GM23338 (cell line): ENCODE data around the gene GRB14. TPM values are rescaled to one million over a fixed set of nuclear protein-coding genes. Genes with fewer than 3 reads are reported as not detected.

Source experiments
- ATAC-seq: fragments of 200-7000 bp; cut with Tn5 transposase; 3 replicates; pipeline ENCODE4 v1.9.1; 2020
- DNase-seq: peaks from one replicate; pipeline ENCODE4 v3.0.0-alpha.2; 2015; ENCODE audit warnings: low spot score
- H2AFZ ChIP-seq: fragments of 200-600 bp; sonication (generic); 2 replicates; pipeline ENCODE4 v1.8.0; 2016; ENCODE audit warnings: antibody characterized with exemption, mild to moderate bottlenecking, moderate library complexity
- H3F3A ChIP-seq: fragments of 200-600 bp; sonication (generic); replicated peaks from 2 replicates; pipeline ENCODE4 v1.8.0; 2017; ENCODE audit warnings: antibody characterized with exemption, mixed run types, low read depth
- H3K27ac ChIP-seq: fragments of 200-600 bp; sonication (generic); 2 replicates; pipeline ENCODE4 v1.6.1; 2016; ENCODE audit warnings: low read depth
- H3K27me3 ChIP-seq: fragments of 200-600 bp; sonication (generic); 2 replicates; pipeline ENCODE4 v1.8.0; 2016; ENCODE audit warnings: mild to moderate bottlenecking, mixed run types, moderate library complexity; ENCODE audit not compliant: insufficient read depth
- H3K36me3 ChIP-seq: fragments of 200-600 bp; sonication (generic); 2 replicates; pipeline ENCODE4 v1.8.0; 2016; ENCODE audit warnings: mild to moderate bottlenecking; ENCODE audit not compliant: insufficient read depth
- H3K4me1 ChIP-seq: fragments of 200-600 bp; sonication (generic); 2 replicates; pipeline ENCODE4 v1.8.0; 2016; ENCODE audit warnings: mild to moderate bottlenecking, moderate library complexity; ENCODE audit not compliant: insufficient read depth
- H3K4me2 ChIP-seq: fragments of 200-600 bp; sonication (generic); 2 replicates; pipeline ENCODE4 v1.7.1; 2017; ENCODE audit warnings: mixed run types
- H3K4me3 ChIP-seq: fragments of 200-600 bp; sonication (generic); 2 replicates; pipeline ENCODE4 v1.6.1; 2016; ENCODE audit warnings: mixed run types
- H3K79me2 ChIP-seq: fragments of 200-600 bp; sonication (generic); replicated peaks from 2 replicates; pipeline ENCODE4 v1.8.0; 2017; ENCODE audit warnings: mild to moderate bottlenecking; ENCODE audit not compliant: insufficient read depth
- H3K9me2 ChIP-seq: fragments of 200-600 bp; sonication (generic); 2 replicates; pipeline ENCODE4 v1.8.0; 2017; ENCODE audit not compliant: insufficient read depth
- H4K20me1 ChIP-seq: fragments of 200-600 bp; sonication (generic); replicated peaks from 2 replicates; pipeline ENCODE4 v1.8.0; 2017; ENCODE audit warnings: mild to moderate bottlenecking; ENCODE audit not compliant: insufficient read depth
- H3K27ac Mint-ChIP-seq: 2 replicates; pipeline ENCODE4 v1.8.0; 2020; ENCODE audit warnings: inconsistent platforms, mild to moderate bottlenecking, moderate library complexity, mixed read lengths
- H3K27me3 Mint-ChIP-seq: 3 replicates; pipeline ENCODE4 v1.8.0; 2022; ENCODE audit warnings: low read depth, mild to moderate bottlenecking, moderate library complexity, mixed read lengths, inconsistent platforms; ENCODE audit not compliant: insufficient read depth, poor library complexity
- H3K36me3 Mint-ChIP-seq: 3 replicates; pipeline ENCODE4 v1.8.0; 2021; ENCODE audit warnings: low read depth, mild to moderate bottlenecking, inconsistent platforms, moderate library complexity, mixed read lengths
- H3K4me1 Mint-ChIP-seq: 3 replicates; pipeline ENCODE4 v1.8.0; 2020; ENCODE audit warnings: mild to moderate bottlenecking, inconsistent platforms, mixed read lengths
- H3K4me3 Mint-ChIP-seq: 3 replicates; pipeline ENCODE4 v1.8.0; 2021; ENCODE audit warnings: moderate library complexity, mild to moderate bottlenecking, inconsistent platforms, mixed read lengths
- H3K9me3 Mint-ChIP-seq: 3 replicates; pipeline ENCODE4 v1.8.0; 2020; ENCODE audit warnings: moderate library complexity, mild to moderate bottlenecking, inconsistent platforms, mixed read lengths
- CREB1 ChIP-seq: fragments of 250-450 bp; sonication (Bioruptor Pico); IDR thresholded peaks from 2 replicates; pipeline ENCODE4 v1.5.0; 2020; ENCODE audit warnings: low read depth, mild to moderate bottlenecking, moderate library complexity
- CTCF ChIP-seq, 2 experiments: fragments of 200-600 bp in 1 of 2; sonication (generic) in 1 of 2; conservative IDR thresholded peaks; 2 replicates each; pipeline versions ENCODE4 v1.5.1 to v1.6.1; 2016 to 2017; ENCODE audit warnings: antibody characterized with exemption in 2 of 2, low read depth in 2 of 2, mild to moderate bottlenecking in 2 of 2, moderate library complexity in 1 of 2
- EZH2 ChIP-seq: fragments of 200-600 bp; sonication (generic); IDR thresholded peaks from one replicate; pipeline ENCODE4 v1.8.0; 2017; ENCODE audit warnings: antibody characterized with exemption, mild to moderate bottlenecking, low read depth; ENCODE audit not compliant: unreplicated experiment
- EZH2phosphoT487 ChIP-seq: fragments of 200-600 bp; sonication (generic); IDR thresholded peaks from one replicate; pipeline ENCODE4 v1.8.1; 2018; ENCODE audit warnings: antibody characterized with exemption; ENCODE audit not compliant: unreplicated experiment
- NANOG ChIP-seq: IDR thresholded peaks from 2 replicates; pipeline ENCODE4 v1.6.1; 2016; ENCODE audit warnings: antibody characterized with exemption, borderline replicate concordance
- POLR2AphosphoS5 ChIP-seq: IDR thresholded peaks from 2 replicates; pipeline ENCODE4 v1.6.1; 2016; ENCODE audit warnings: antibody characterized with exemption, low read depth
- STAT1 ChIP-seq: IDR thresholded peaks from one replicate; pipeline ENCODE4 v1.6.1; 2016; ENCODE audit warnings: antibody characterized with exemption; ENCODE audit not compliant: unreplicated experiment
- ZNF114 ChIP-seq: fragments of 250-450 bp; sonication (Bioruptor Pico); IDR thresholded peaks from 2 replicates; pipeline ENCODE4 v1.5.0; 2020; ENCODE audit warnings: mild to moderate bottlenecking, moderate library complexity
- ZNF331 ChIP-seq: fragments of 250-450 bp; sonication (Bioruptor Pico); IDR thresholded peaks from 2 replicates; pipeline ENCODE4 v1.5.0; 2020; ENCODE audit warnings: low read depth, mild to moderate bottlenecking, moderate library complexity
- polyA plus RNA-seq: library from polyadenylated mRNA; unstranded; fragments of >200 nt; fragmentation: Nextera tagmentation; extraction: Ambion mirVana; gene quantifications from 2 replicates; pipeline ENCODE4 v1.2.1, GENCODE V29; 2016
- total RNA-seq: library from RNA; depleted of rRNA; stranded (reverse); fragments of >200 nt; shearing (Covaris generic); gene quantifications from 2 replicates; pipeline ENCODE4 v1.2.3, GENCODE V29; 2014
- TF ChIP-seq, protein P1 (sequence below): fragments of 250-450 bp; sonication (Bioruptor Pico); IDR thresholded peaks from 2 replicates; pipeline ENCODE4 v1.5.0; 2020; ENCODE audit warnings: mild to moderate bottlenecking, moderate library complexity
- TF ChIP-seq, protein P2 (sequence below): IDR thresholded peaks from 2 replicates; pipeline ENCODE4 v1.6.1; 2016; ENCODE audit warnings: antibody characterized with exemption
- TF ChIP-seq, protein P3 (sequence below): IDR thresholded peaks from one replicate; pipeline ENCODE4 v1.6.1; 2018; ENCODE audit warnings: antibody characterized with exemption; ENCODE audit not compliant: unreplicated experiment

Gene GRB14
- total and polyA plus RNA-seq, 2 experiments from 2014 or later: 16.0 to 28.9 TPM

DNA sequence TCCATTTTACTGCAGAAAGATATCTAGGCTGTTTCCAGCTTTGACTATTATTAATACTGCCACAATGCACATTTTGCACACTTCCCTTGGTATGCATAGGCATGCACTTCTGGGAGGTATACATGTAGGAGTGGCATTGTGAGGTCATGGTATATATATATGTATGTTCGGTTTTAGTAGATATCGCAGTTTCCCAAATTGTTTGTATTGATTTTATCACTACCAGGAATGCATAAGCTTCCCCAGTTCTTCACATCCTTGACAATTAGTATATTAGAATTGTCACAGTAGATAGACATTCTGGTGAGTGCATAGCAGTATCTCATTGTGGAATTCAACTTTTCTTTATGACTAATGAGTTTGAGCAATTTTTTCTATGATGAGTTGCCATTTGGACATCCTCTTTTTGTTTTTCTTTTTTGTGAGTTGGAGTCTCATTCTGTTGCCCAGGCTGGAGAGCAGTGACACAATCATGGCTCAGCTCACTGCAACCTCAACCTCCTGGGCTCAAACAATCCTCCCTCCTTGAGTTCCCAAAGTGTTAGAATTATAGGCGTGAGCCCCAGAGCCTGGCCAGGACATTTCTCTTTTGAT lies 4.2 kb upstream of the GRB14 start:
- H3K4me3 Mint-ChIP-seq: no peak overlapping the region
- H3K9me3 Mint-ChIP-seq: no peaks in the 10 kb centered on the region
- H3K4me2 ChIP-seq: no peak overlapping the region
- peaks cover 25% of the 10 kb centered on the region for H3K4me1 ChIP-seq
- TF ChIP-seq, protein P1, sequence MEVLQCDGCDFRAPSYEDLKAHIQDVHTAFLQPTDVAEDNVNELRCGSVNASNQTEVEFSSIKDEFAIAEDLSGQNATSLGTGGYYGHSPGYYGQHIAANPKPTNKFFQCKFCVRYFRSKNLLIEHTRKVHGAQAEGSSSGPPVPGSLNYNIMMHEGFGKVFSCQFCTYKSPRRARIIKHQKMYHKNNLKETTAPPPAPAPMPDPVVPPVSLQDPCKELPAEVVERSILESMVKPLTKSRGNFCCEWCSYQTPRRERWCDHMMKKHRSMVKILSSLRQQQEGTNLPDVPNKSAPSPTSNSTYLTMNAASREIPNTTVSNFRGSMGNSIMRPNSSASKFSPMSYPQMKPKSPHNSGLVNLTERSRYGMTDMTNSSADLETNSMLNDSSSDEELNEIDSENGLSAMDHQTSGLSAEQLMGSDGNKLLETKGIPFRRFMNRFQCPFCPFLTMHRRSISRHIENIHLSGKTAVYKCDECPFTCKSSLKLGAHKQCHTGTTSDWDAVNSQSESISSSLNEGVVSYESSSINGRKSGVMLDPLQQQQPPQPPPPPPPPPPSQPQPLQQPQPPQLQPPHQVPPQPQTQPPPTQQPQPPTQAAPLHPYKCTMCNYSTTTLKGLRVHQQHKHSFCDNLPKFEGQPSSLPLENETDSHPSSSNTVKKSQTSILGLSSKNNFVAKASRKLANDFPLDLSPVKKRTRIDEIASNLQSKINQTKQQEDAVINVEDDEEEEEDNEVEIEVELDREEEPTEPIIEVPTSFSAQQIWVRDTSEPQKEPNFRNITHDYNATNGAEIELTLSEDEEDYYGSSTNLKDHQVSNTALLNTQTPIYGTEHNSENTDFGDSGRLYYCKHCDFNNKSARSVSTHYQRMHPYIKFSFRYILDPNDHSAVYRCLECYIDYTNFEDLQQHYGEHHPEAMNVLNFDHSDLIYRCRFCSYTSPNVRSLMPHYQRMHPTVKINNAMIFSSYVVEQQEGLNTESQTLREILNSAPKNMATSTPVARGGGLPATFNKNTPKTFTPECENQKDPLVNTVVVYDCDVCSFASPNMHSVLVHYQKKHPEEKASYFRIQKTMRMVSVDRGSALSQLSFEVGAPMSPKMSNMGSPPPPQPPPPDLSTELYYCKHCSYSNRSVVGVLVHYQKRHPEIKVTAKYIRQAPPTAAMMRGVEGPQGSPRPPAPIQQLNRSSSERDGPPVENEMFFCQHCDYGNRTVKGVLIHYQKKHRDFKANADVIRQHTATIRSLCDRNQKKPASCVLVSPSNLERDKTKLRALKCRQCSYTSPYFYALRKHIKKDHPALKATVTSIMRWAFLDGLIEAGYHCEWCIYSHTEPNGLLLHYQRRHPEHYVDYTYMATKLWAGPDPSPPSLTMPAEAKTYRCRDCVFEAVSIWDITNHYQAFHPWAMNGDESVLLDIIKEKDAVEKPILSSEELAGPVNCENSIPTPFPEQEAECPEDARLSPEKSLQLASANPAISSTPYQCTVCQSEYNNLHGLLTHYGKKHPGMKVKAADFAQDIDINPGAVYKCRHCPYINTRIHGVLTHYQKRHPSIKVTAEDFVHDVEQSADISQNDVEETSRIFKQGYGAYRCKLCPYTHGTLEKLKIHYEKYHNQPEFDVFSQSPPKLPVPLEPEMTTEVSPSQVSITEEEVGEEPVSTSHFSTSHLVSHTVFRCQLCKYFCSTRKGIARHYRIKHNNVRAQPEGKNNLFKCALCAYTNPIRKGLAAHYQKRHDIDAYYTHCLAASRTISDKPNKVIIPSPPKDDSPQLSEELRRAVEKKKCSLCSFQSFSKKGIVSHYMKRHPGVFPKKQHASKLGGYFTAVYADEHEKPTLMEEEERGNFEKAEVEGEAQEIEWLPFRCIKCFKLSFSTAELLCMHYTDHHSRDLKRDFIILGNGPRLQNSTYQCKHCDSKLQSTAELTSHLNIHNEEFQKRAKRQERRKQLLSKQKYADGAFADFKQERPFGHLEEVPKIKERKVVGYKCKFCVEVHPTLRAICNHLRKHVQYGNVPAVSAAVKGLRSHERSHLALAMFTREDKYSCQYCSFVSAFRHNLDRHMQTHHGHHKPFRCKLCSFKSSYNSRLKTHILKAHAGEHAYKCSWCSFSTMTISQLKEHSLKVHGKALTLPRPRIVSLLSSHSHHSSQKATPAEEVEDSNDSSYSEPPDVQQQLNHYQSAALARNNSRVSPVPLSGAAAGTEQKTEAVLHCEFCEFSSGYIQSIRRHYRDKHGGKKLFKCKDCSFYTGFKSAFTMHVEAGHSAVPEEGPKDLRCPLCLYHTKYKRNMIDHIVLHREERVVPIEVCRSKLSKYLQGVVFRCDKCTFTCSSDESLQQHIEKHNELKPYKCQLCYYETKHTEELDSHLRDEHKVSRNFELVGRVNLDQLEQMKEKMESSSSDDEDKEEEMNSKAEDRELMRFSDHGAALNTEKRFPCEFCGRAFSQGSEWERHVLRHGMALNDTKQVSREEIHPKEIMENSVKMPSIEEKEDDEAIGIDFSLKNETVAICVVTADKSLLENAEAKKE (CRISPR knock-in tag): no peak
- TF ChIP-seq ZNF114 (CRISPR knock-in tag) (no peak), ZNF331 (CRISPR knock-in tag) (no peak), CTCF (conservative IDR thresholded peaks at IDR 0.05; ENCODE audit: low read depth in 2 of 2) (no peak), EZH2 (no peak), CREB1 (CRISPR knock-in tag) (no peak), STAT1 (no peak), NANOG (no peak), POLR2AphosphoS5 (no peak), EZH2phosphoT487 (no peak)
- TF ChIP-seq, protein P2, sequence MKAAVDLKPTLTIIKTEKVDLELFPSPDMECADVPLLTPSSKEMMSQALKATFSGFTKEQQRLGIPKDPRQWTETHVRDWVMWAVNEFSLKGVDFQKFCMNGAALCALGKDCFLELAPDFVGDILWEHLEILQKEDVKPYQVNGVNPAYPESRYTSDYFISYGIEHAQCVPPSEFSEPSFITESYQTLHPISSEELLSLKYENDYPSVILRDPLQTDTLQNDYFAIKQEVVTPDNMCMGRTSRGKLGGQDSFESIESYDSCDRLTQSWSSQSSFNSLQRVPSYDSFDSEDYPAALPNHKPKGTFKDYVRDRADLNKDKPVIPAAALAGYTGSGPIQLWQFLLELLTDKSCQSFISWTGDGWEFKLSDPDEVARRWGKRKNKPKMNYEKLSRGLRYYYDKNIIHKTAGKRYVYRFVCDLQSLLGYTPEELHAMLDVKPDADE: no peak
- TF ChIP-seq, protein P3, sequence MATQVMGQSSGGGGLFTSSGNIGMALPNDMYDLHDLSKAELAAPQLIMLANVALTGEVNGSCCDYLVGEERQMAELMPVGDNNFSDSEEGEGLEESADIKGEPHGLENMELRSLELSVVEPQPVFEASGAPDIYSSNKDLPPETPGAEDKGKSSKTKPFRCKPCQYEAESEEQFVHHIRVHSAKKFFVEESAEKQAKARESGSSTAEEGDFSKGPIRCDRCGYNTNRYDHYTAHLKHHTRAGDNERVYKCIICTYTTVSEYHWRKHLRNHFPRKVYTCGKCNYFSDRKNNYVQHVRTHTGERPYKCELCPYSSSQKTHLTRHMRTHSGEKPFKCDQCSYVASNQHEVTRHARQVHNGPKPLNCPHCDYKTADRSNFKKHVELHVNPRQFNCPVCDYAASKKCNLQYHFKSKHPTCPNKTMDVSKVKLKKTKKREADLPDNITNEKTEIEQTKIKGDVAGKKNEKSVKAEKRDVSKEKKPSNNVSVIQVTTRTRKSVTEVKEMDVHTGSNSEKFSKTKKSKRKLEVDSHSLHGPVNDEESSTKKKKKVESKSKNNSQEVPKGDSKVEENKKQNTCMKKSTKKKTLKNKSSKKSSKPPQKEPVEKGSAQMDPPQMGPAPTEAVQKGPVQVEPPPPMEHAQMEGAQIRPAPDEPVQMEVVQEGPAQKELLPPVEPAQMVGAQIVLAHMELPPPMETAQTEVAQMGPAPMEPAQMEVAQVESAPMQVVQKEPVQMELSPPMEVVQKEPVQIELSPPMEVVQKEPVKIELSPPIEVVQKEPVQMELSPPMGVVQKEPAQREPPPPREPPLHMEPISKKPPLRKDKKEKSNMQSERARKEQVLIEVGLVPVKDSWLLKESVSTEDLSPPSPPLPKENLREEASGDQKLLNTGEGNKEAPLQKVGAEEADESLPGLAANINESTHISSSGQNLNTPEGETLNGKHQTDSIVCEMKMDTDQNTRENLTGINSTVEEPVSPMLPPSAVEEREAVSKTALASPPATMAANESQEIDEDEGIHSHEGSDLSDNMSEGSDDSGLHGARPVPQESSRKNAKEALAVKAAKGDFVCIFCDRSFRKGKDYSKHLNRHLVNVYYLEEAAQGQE: no peak
- no peaks in the 10 kb centered on the region for H3K27me3 ChIP-seq
- H3K9me2 ChIP-seq: no peaks in the 10 kb centered on the region
- peaks cover 5% of the 10 kb centered on the region for H3K27me3 Mint-ChIP-seq
- H3K4me3 ChIP-seq: no peak overlapping the region
- no peaks in the 10 kb centered on the region for H3K79me2 ChIP-seq
- H4K20me1 ChIP-seq: no peaks in the 10 kb centered on the region
- ATAC-seq (no peak), DNase-seq (no peak)
- H3K36me3 ChIP-seq: no peaks in the 10 kb centered on the region
- H3K4me1 Mint-ChIP-seq: peaks cover 27% of the 10 kb centered on the region
- H3K36me3 Mint-ChIP-seq: no peaks in the 10 kb centered on the region
- no peak overlapping the region for H3K27ac Mint-ChIP-seq
- no peak overlapping the region for H2AFZ ChIP-seq
- no peak overlapping the region for H3K27ac ChIP-seq
- H3F3A ChIP-seq: no peaks in the 10 kb centered on the region
